Measurements from ENCODE around the gene LMAN2. TPM values are rescaled to one million over a fixed set of nuclear protein-coding genes. Genes with fewer than 3 reads are reported as not detected.

The LMAN2 gene
- total RNA-seq, 6 donors from 2014 or later = 134 to 263 (median 177) TPM

DNA sequence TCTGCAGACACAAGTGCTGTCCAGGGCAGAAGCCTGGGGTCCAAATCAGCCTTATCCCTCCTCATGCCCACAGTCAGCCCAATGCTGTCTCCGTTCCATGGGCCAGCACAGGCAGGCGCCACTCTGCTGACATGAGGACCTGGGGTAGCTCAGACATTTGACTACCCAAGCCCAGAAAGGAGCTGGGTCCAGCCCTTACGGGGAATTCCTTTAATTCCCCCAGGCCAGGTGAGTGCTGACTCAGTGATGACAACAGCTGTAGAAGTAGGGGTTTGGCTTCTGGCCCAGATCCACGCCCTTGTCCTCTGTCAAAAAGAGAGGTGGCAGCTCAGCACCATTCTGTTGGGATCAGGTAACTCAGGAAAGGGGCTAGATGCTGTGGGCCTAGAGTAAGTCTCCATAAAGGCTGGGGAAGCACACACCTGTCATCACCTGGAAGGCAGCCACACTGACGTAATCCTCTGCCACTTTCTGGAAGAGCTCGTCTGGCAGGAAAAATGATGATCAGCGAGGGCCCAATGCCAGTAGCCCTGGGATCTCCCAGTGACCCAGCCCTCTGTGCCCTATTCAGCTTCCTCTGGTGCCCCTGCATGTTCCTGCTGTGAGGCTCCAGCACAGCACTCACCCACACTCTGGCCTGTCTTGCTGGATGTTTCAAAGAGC, 49.8 kb downstream of the LMAN2 start:
- H3K4me3 ChIP-seq = peak overlapping the region in 1 of 4 donors; percentile 96
- 53 to 58% methylated on average over 7 of the region's 7 CpGs for WGBS, 2 donors
- H3K27me3 ChIP-seq = no peaks in the 10 kb centered on the region
- TF ChIP-seq, protein P1, sequence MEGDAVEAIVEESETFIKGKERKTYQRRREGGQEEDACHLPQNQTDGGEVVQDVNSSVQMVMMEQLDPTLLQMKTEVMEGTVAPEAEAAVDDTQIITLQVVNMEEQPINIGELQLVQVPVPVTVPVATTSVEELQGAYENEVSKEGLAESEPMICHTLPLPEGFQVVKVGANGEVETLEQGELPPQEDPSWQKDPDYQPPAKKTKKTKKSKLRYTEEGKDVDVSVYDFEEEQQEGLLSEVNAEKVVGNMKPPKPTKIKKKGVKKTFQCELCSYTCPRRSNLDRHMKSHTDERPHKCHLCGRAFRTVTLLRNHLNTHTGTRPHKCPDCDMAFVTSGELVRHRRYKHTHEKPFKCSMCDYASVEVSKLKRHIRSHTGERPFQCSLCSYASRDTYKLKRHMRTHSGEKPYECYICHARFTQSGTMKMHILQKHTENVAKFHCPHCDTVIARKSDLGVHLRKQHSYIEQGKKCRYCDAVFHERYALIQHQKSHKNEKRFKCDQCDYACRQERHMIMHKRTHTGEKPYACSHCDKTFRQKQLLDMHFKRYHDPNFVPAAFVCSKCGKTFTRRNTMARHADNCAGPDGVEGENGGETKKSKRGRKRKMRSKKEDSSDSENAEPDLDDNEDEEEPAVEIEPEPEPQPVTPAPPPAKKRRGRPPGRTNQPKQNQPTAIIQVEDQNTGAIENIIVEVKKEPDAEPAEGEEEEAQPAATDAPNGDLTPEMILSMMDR (IDR thresholded peaks at IDR 0.05) = no peak
- peak in 1 of 2 donors; percentile 35 for TF ChIP-seq POLR2AphosphoS5 (IDR thresholded peaks at IDR 0.05)
- peaks cover 0 to 39% (median 11%) of the 10 kb centered on the region in 4 donors for H3K36me3 ChIP-seq
- H3K27ac ChIP-seq = peak overlapping the region; percentile 76 to 92 (median 90)
- ATAC-seq (ENCODE audit: low FRiP score in 2 of 2) (peak in 1 of 2 donors; percentile 38), DNase-seq (peak in 1 of 2 donors; percentile 85)
- no peaks in the 10 kb centered on the region for H3K9me3 ChIP-seq
- peaks cover 55 to 78% (median 68%) of the 10 kb centered on the region in 4 donors for H3K4me1 ChIP-seq

GRCh38 chr5:177300951-177301350, 50.5 kb downstream of the LMAN2 start:
- peaks cover 59 to 80% (median 72%) of the 10 kb centered on the region in 4 donors for H3K4me1 ChIP-seq

DNA sequence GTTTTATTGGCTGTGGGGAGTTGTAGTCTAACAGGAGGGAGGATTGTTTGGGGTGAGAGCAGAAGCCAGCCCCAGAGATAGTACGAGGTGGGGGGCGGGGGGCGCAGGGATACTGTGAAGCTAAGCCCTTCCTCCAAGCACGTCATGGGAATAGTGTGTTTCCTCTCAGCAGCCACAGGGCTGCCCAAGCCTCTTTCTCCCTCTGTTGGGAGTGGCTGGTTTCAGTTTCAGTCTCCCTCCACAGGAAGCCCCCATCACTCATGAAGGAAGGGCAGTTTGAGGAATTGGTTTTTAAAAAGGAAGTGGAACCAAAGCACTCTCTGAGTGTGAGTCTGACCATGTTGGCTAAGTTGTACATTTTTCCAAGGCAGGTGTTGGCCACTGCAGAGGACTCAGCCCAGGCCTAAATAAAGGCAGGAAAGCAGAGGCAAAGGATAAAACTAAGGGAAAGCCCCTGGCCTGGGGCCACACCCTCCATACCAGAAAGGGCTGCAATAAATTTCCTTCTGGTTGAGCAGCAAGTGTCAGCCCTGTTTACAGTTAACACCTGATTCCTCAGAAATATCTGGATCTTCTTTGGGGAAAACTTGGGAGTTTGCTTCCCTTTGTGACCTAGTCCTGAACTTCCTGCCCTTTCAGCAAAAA, 51.1 kb downstream of the LMAN2 start:
- peak in 1 of 2 donors; percentile 78 for DNase-seq
- H3K27me3 ChIP-seq = no peaks in the 10 kb centered on the region
- ATAC-seq (ENCODE audit: low FRiP score in 2 of 2) = peak; percentile 39 to 57
- peaks cover 0 to 32% (median 3%) of the 10 kb centered on the region in 4 donors for H3K36me3 ChIP-seq
- H3K27ac ChIP-seq = peak overlapping the region; percentile 76 to 92 (median 90)
- no peak for TF ChIP-seq POLR2A (IDR thresholded peaks at IDR 0.05)
- TF ChIP-seq, protein P1 (IDR thresholded peaks at IDR 0.05) = peak in 3 of 6 experiments; percentile 10 to 24 (median 21)
- TF ChIP-seq POLR2AphosphoS5 (IDR thresholded peaks at IDR 0.05) = peak; percentile 39 to 78
- H3K9me3 ChIP-seq = no peaks in the 10 kb centered on the region
- H3K4me3 ChIP-seq = peak overlapping the region in 1 of 4 donors; percentile 3
- H3K4me1 ChIP-seq = peaks cover 56 to 77% (median 70%) of the 10 kb centered on the region in 4 donors
- 25 to 42% methylated on average over 4 of the region's 4 CpGs for WGBS, 2 donors

More at GRCh38 chr5:177300951-177301350, 50.5 kb downstream of the LMAN2 start:
- no peak for ATAC-seq (ENCODE audit: low FRiP score in 2 of 2)
- Histone ChIP-seq H3K27ac (peak overlapping the region; percentile 76 to 92 (median 90)), H3K27me3 (no peaks in the 10 kb centered on the region), H3K9me3 (no peaks in the 10 kb centered on the region), H3K4me3 (no peak overlapping the region), H3K36me3 (peaks cover 0 to 32% (median 5%) of the 10 kb centered on the region in 4 donors)
- TF ChIP-seq POLR2AphosphoS5 (IDR thresholded peaks at IDR 0.05) (no peak), POLR2A (IDR thresholded peaks at IDR 0.05) (no peak), EP300 (IDR thresholded peaks at IDR 0.05) (no peak)
- TF ChIP-seq, protein P1 (IDR thresholded peaks at IDR 0.05) = no peak
- 74 to 86% methylated on average over 2 of the region's 2 CpGs for WGBS, 2 donors
- DNase-seq = no peak

- no peak for DNase-seq
- Histone ChIP-seq H3K4me3 (peak overlapping the region in 1 of 4 donors; percentile 3), H3K4me1 (peaks cover 49 to 70% (median 64%) of the 10 kb centered on the region in 4 donors), H3K9me3 (no peaks in the 10 kb centered on the region), H3K27ac (peak overlapping the region; percentile 76 to 92 (median 90)), H3K36me3 (peaks cover 0 to 36% (median 9%) of the 10 kb centered on the region in 4 donors), H3K27me3 (no peaks in the 10 kb centered on the region)
- ATAC-seq (ENCODE audit: low FRiP score in 2 of 2) = no peak
- no peak for TF ChIP-seq EP300 (IDR thresholded peaks at IDR 0.05)
- no peak for TF ChIP-seq POLR2AphosphoS5 (IDR thresholded peaks at IDR 0.05)
- TF ChIP-seq, protein P1 (IDR thresholded peaks at IDR 0.05) = no peak
- no peak for TF ChIP-seq POLR2A (IDR thresholded peaks at IDR 0.05)
- 66 to 78% methylated on average over 8 to 9 of the region's 9 CpGs for WGBS, 2 donors
Observed at GRCh38 chr5:177299697-177300096, 51.8 kb downstream of the LMAN2 start.
